ENCODE measurements around the gene TDRD10. TPM values are rescaled to one million over a fixed set of nuclear protein-coding genes. Genes with fewer than 3 reads are reported as not detected.
A peak's percentile ranks its signal among the peaks of the same experiment; 100 is the strongest.

TDRD10 gene
- total and polyA plus RNA-seq, 8 donors = 0.18 to 4.1 (median 1.4) TPM; not detected in 2

- H3K4me1 ChIP-seq = peaks cover 2 to 5% (median 3%) of the 10 kb centered on the region in 4 donors
- H3K9me3 ChIP-seq = no peaks in the 10 kb centered on the region
- no peak for TF ChIP-seq EP300 (IDR thresholded peaks at IDR 0.05)
- TF ChIP-seq POLR2AphosphoS5 (IDR thresholded peaks at IDR 0.05) = no peak
- TF ChIP-seq CTCF (IDR thresholded peaks at IDR 0.05) = no peak
- no peak for TF ChIP-seq POLR2A (IDR thresholded peaks at IDR 0.05)
- no peak for DNase-seq
- H3K27me3 ChIP-seq = peaks cover 0 to 17% (median 0%) of the 10 kb centered on the region in 3 donors
- no peak overlapping the region for H3K27ac ChIP-seq
- 66 to 80% (median 78%) methylated on average over 3 of the region's 3 CpGs for WGBS, 5 donors
- intact Hi-C loops (cut with DNase I; ENCODE audit: low total_unique reads) = no loop called here
- no peak overlapping the region for H3K4me3 ChIP-seq
- peaks cover 0 to 7% (median 2%) of the 10 kb centered on the region in 4 donors for H3K36me3 ChIP-seq
Measured at GRCh38 chr1:154573168-154573510, 71.1 kb downstream of the TDRD10 start.

- intact Hi-C loops (cut with DNase I; ENCODE audit: low total_unique reads) = no loop called here
- H3K27ac ChIP-seq = no peak overlapping the region
Measured at GRCh38 chr1:154574716-154575115, 72.7 kb downstream of the TDRD10 start.

GRCh38 chr1:154575147-154575927 is 73.3 kb downstream of the TDRD10 start:
- intact Hi-C loops (cut with DNase I; ENCODE audit: low total_unique reads) = no loop called here
- Histone ChIP-seq H3K9me3 (no peaks in the 10 kb centered on the region), H3K4me3 (no peak overlapping the region), H3K27ac (no peak overlapping the region), H3K4me1 (peaks cover 0 to 3% (median 0%) of the 10 kb centered on the region in 4 donors), H3K27me3 (no peaks in the 10 kb centered on the region), H3K36me3 (peaks cover 6 to 29% (median 24%) of the 10 kb centered on the region in 4 donors)
- TF ChIP-seq POLR2AphosphoS5 (IDR thresholded peaks at IDR 0.05) (no peak), EP300 (IDR thresholded peaks at IDR 0.05) (no peak), CTCF (IDR thresholded peaks at IDR 0.05) (no peak), POLR2A (IDR thresholded peaks at IDR 0.05) (no peak)
- 71 to 78% (median 76%) methylated on average over 10 of the region's 10 CpGs for WGBS, 5 donors
- no peak for DNase-seq

More at GRCh38 chr1:154574716-154575115, 72.7 kb downstream of the TDRD10 start:
- 10 to 21% (median 18%) methylated on average over 6 to 7 of the region's 7 CpGs for WGBS, 5 donors
- peak in 1 of 2 donors; percentile 61 for DNase-seq
- Histone ChIP-seq H3K4me3 (no peak overlapping the region), H3K27me3 (peaks cover 0 to 1% (median 0%) of the 10 kb centered on the region in 3 donors), H3K4me1 (peaks cover 0 to 3% (median 0%) of the 10 kb centered on the region in 4 donors), H3K36me3 (peaks cover 0 to 22% (median 18%) of the 10 kb centered on the region in 4 donors), H3K9me3 (no peaks in the 10 kb centered on the region)
- TF ChIP-seq POLR2AphosphoS5 (IDR thresholded peaks at IDR 0.05) (no peak), CTCF (IDR thresholded peaks at IDR 0.05) (no peak), POLR2A (IDR thresholded peaks at IDR 0.05) (no peak)

GRCh38 chr1:154575951-154576566 is 74.0 kb downstream of the TDRD10 start:
- H3K36me3 ChIP-seq = peaks cover 12 to 36% (median 31%) of the 10 kb centered on the region in 4 donors
- H3K9me3 ChIP-seq = no peaks in the 10 kb centered on the region
- H3K4me3 ChIP-seq = no peak overlapping the region
- DNase-seq = no peak
- no peak overlapping the region for H3K27ac ChIP-seq
- H3K4me1 ChIP-seq = peaks cover 0 to 3% (median 0%) of the 10 kb centered on the region in 4 donors
- intact Hi-C loops (cut with DNase I; ENCODE audit: low total_unique reads) = no loop called here
- WGBS, 5 donors = 64 to 77% (median 68%) methylated on average over 8 of the region's 8 CpGs
- TF ChIP-seq CTCF (IDR thresholded peaks at IDR 0.05) = no peak
- no peak for TF ChIP-seq POLR2AphosphoS5 (IDR thresholded peaks at IDR 0.05)
- TF ChIP-seq EP300 (IDR thresholded peaks at IDR 0.05) = no peak
- no peak for TF ChIP-seq POLR2A (IDR thresholded peaks at IDR 0.05)
- H3K27me3 ChIP-seq = no peaks in the 10 kb centered on the region
